Activated naive CD8-positive, alpha-beta T cell treated with anti-CD3 and anti-CD28 coated beads, Interleukin-2, amount 50 U/mL, for 24 hours (primary cell): ENCODE results near the gene HTATIP2.

ENCODE experiments used
- ATAC-seq: fragments of 150-1000 bp; cut with Tn5 transposase; one replicate; pipeline ENCODE4 v1.10.0; 2021
- DNase-seq: peaks from one replicate; pipeline ENCODE4 v3.0.0; 2021
- H3K27ac Mint-ChIP-seq: one replicate; pipeline ENCODE4 v1.8.0; 2021; ENCODE audit warnings: mild to moderate bottlenecking, mixed read lengths
- H3K27me3 Mint-ChIP-seq: one replicate; pipeline ENCODE4 v1.8.0; 2021; ENCODE audit warnings: mixed read lengths
- H3K36me3 Mint-ChIP-seq: one replicate; pipeline ENCODE4 v1.8.0; 2021; ENCODE audit warnings: low read depth, mixed read lengths
- H3K4me1 Mint-ChIP-seq: one replicate; pipeline ENCODE4 v1.8.0; 2021; ENCODE audit warnings: mixed read lengths
- H3K4me3 Mint-ChIP-seq: one replicate; pipeline ENCODE4 v1.8.0; 2021; ENCODE audit warnings: mild to moderate bottlenecking, moderate library complexity, mixed read lengths
- H3K9me3 Mint-ChIP-seq: one replicate; pipeline ENCODE4 v1.8.0; 2021; ENCODE audit warnings: mixed read lengths

Gene HTATIP2

GRCh38 chr11:20363500-20364340, at the start of gene HTATIP2:
Gene HTATIP2 (plus strand): TSS chr11:20363714. CDS start chr11:20364238, 524 bp downstream.
- peaks cover 6% of the 10 kb centered on the region for H3K9me3 Mint-ChIP-seq
- H3K4me3 Mint-ChIP-seq, result peak within 1 kb of the TSS; percentile 84
- H3K27ac Mint-ChIP-seq, result peak within 1 kb of the TSS; percentile 89
- H3K27me3 Mint-ChIP-seq, result no peaks in the 10 kb centered on the region
- peaks cover 19% of the 10 kb centered on the region for H3K36me3 Mint-ChIP-seq
- H3K4me1 Mint-ChIP-seq, result peaks cover 69% of the 10 kb centered on the region
- peak; percentile 80 for DNase-seq
- ATAC-seq, result peak; percentile 80

- no peak overlapping the region for H3K4me3 Mint-ChIP-seq
- H3K9me3 Mint-ChIP-seq, result no peaks in the 10 kb centered on the region
- no peaks in the 10 kb centered on the region for H3K36me3 Mint-ChIP-seq
- H3K27me3 Mint-ChIP-seq, result no peaks in the 10 kb centered on the region
- H3K27ac Mint-ChIP-seq, result no peak overlapping the region
- ATAC-seq, result no peak
- H3K4me1 Mint-ChIP-seq, result no peaks in the 10 kb centered on the region
- no peak for DNase-seq
These were observed 47.7 kb upstream of the HTATIP2 start for GRCh38 chr11:20315800-20316199.

- no peak for DNase-seq
- H3K27ac Mint-ChIP-seq, result no peak overlapping the region
- no peaks in the 10 kb centered on the region for H3K9me3 Mint-ChIP-seq
- H3K4me1 Mint-ChIP-seq, result no peaks in the 10 kb centered on the region
- ATAC-seq, result no peak
- no peaks in the 10 kb centered on the region for H3K36me3 Mint-ChIP-seq
- H3K27me3 Mint-ChIP-seq, result peaks cover 5% of the 10 kb centered on the region
- H3K4me3 Mint-ChIP-seq, result no peak overlapping the region
These were observed 42.3 kb upstream of the HTATIP2 start for GRCh38 chr11:20321177-20321576.

- Mint-ChIP-seq H3K36me3 (no peaks in the 10 kb centered on the region), H3K4me1 (no peaks in the 10 kb centered on the region), H3K27ac (no peak overlapping the region), H3K4me3 (no peak overlapping the region), H3K27me3 (peaks cover 15% of the 10 kb centered on the region), H3K9me3 (no peaks in the 10 kb centered on the region)
- ATAC-seq (no peak), DNase-seq (no peak)
These were observed 36.1 kb upstream of the HTATIP2 start for GRCh38 chr11:20327377-20327935.

- Mint-ChIP-seq H3K9me3 (no peaks in the 10 kb centered on the region), H3K27me3 (peaks cover 46% of the 10 kb centered on the region), H3K36me3 (no peaks in the 10 kb centered on the region), H3K4me3 (no peak overlapping the region), H3K4me1 (no peaks in the 10 kb centered on the region), H3K27ac (no peak overlapping the region)
- DNase-seq, result no peak
- ATAC-seq, result no peak
These were observed 27.5 kb upstream of the HTATIP2 start for GRCh38 chr11:20336056-20336455.

- DNase-seq (no peak), ATAC-seq (no peak)
- no peak overlapping the region for H3K4me3 Mint-ChIP-seq
- H3K27me3 Mint-ChIP-seq, result peaks cover 57% of the 10 kb centered on the region
- no peaks in the 10 kb centered on the region for H3K4me1 Mint-ChIP-seq
- no peaks in the 10 kb centered on the region for H3K36me3 Mint-ChIP-seq
- H3K27ac Mint-ChIP-seq, result no peak overlapping the region
- H3K9me3 Mint-ChIP-seq, result no peaks in the 10 kb centered on the region
These were observed 25.9 kb upstream of the HTATIP2 start for GRCh38 chr11:20337526-20338154.

- Mint-ChIP-seq H3K36me3 (no peaks in the 10 kb centered on the region), H3K27ac (no peak overlapping the region), H3K4me3 (no peak overlapping the region), H3K4me1 (no peaks in the 10 kb centered on the region), H3K27me3 (peaks cover 61% of the 10 kb centered on the region), H3K9me3 (no peaks in the 10 kb centered on the region)
- no peak for DNase-seq
- no peak for ATAC-seq
These were observed 21.0 kb upstream of the HTATIP2 start for GRCh38 chr11:20342347-20343141.

GRCh38 chr11:20351136-20351535, 12.4 kb upstream of the HTATIP2 start:
- Mint-ChIP-seq H3K9me3 (no peaks in the 10 kb centered on the region), H3K4me3 (no peak overlapping the region), H3K36me3 (no peaks in the 10 kb centered on the region), H3K4me1 (no peaks in the 10 kb centered on the region), H3K27ac (no peak overlapping the region), H3K27me3 (peaks cover 15% of the 10 kb centered on the region)
- no peak for DNase-seq
- no peak for ATAC-seq

- Mint-ChIP-seq H3K27me3 (peaks cover 15% of the 10 kb centered on the region), H3K27ac (no peak overlapping the region), H3K4me3 (no peak overlapping the region), H3K36me3 (no peaks in the 10 kb centered on the region), H3K9me3 (no peaks in the 10 kb centered on the region), H3K4me1 (no peaks in the 10 kb centered on the region)
- ATAC-seq (no peak), DNase-seq (no peak)
These were observed 11.7 kb upstream of the HTATIP2 start for GRCh38 chr11:20351751-20352262.

- Mint-ChIP-seq H3K4me3 (no peak overlapping the region), H3K27me3 (peaks cover 4% of the 10 kb centered on the region), H3K9me3 (no peaks in the 10 kb centered on the region), H3K27ac (no peak overlapping the region), H3K36me3 (no peaks in the 10 kb centered on the region), H3K4me1 (no peaks in the 10 kb centered on the region)
- DNase-seq, result peak; percentile 36
- ATAC-seq, result no peak
These were observed 9.6 kb upstream of the HTATIP2 start for GRCh38 chr11:20353829-20354434.

GRCh38 chr11:20355221-20356219, 8.0 kb upstream of the HTATIP2 start:
- no peak overlapping the region for H3K4me3 Mint-ChIP-seq
- peaks cover 4% of the 10 kb centered on the region for H3K4me1 Mint-ChIP-seq
- ATAC-seq (peak; percentile 77), DNase-seq (no peak)
- peaks cover 4% of the 10 kb centered on the region for H3K27me3 Mint-ChIP-seq
- no peaks in the 10 kb centered on the region for H3K9me3 Mint-ChIP-seq
- no peaks in the 10 kb centered on the region for H3K36me3 Mint-ChIP-seq
- no peak overlapping the region for H3K27ac Mint-ChIP-seq

GRCh38 chr11:20357150-20357549, 6.4 kb upstream of the HTATIP2 start:
- no peak for ATAC-seq
- H3K9me3 Mint-ChIP-seq, result peaks cover 6% of the 10 kb centered on the region
- peaks cover 4% of the 10 kb centered on the region for H3K27me3 Mint-ChIP-seq
- H3K27ac Mint-ChIP-seq, result no peak overlapping the region
- H3K36me3 Mint-ChIP-seq, result peaks cover 1% of the 10 kb centered on the region
- no peak overlapping the region for H3K4me3 Mint-ChIP-seq
- H3K4me1 Mint-ChIP-seq, result peaks cover 13% of the 10 kb centered on the region
- no peak for DNase-seq

- Mint-ChIP-seq H3K9me3 (peaks cover 6% of the 10 kb centered on the region), H3K4me1 (peaks cover 43% of the 10 kb centered on the region), H3K27me3 (no peaks in the 10 kb centered on the region), H3K36me3 (peaks cover 1% of the 10 kb centered on the region), H3K27ac (peak overlapping the region; percentile 78), H3K4me3 (peak overlapping the region; percentile 68)
- DNase-seq, result peak; percentile 27
- peak; percentile 22 for ATAC-seq
These were observed 2.9 kb upstream of the HTATIP2 start for GRCh38 chr11:20360650-20361049.
